Panc1 (cell line): ENCODE data around the gene CDS2. TPM values are rescaled to one million over a fixed set of nuclear protein-coding genes. Genes with fewer than 3 reads are reported as not detected.

Experiments used
- ATAC-seq: fragments of 200-7000 bp; cut with Tn5 transposase; 2 replicates; pipeline ENCODE4 v1.9.1; 2020; ENCODE audit warnings: mild to moderate bottlenecking, moderate library complexity
- BruUV-seq: library from RNA; stranded (reverse); fragments of 400-500 nt; replicated peaks from 2 replicates; lab custom pipeline; 2021; lab: Mats Ljungman, UMichigan
- CTCF ChIA-PET: fragments of 300-600 bp; sonication (Branson Sonifier 250); formaldehyde crosslinking; loops from one replicate; lab custom pipeline; 2022; ENCODE audit warnings: antibody characterized with exemption; lab: Charles Lee
- POLR2A ChIA-PET: fragments of 300-600 bp; sonication (Branson Sonifier 250); formaldehyde crosslinking; loops from one replicate; lab custom pipeline; 2022; ENCODE audit warnings: antibody characterized with exemption; lab: Charles Lee
- DNase-seq: peaks from one replicate; pipeline ENCODE4 v3.0.0-alpha.2; 2010; ENCODE audit warnings: low read depth, low spot score
- H3K27ac ChIP-seq: 2 replicates; pipeline ENCODE4 v1.5.1; 2011; ENCODE audit warnings: mild to moderate bottlenecking, low read length, inconsistent platforms
- H3K27me3 ChIP-seq: fragments of 200-500 bp; sonication (Bioruptor generic); 2 replicates; pipeline ENCODE4 v1.6.0; 2014; ENCODE audit warnings: low read length, inconsistent platforms; ENCODE audit not compliant: control insufficient read depth, insufficient read depth
- H3K36me3 ChIP-seq: fragments of 200-500 bp; sonication (Bioruptor generic); 2 replicates; pipeline ENCODE4 v1.5.1; 2014; ENCODE audit warnings: inconsistent platforms, mild to moderate bottlenecking, low read length, moderate library complexity; ENCODE audit not compliant: control insufficient read depth, insufficient read depth
- H3K4me1 ChIP-seq: 2 replicates; pipeline ENCODE4 v1.5.1; 2011; ENCODE audit warnings: inconsistent platforms, mild to moderate bottlenecking, low read length, moderate library complexity; ENCODE audit not compliant: control insufficient read depth, insufficient read depth
- H3K4me3 ChIP-seq, 2 experiments: 2 replicates each; pipeline ENCODE4 v1.5.1; 2011 to 2012; ENCODE audit warnings: low read depth in 2 of 2, low read length in 2 of 2, mild to moderate bottlenecking in 2 of 2, inconsistent platforms in 1 of 2, moderate library complexity in 1 of 2
- H3K9me3 ChIP-seq: fragments of 200-500 bp; sonication (Bioruptor generic); 2 replicates; pipeline ENCODE4 v1.5.1; 2014; ENCODE audit warnings: low read depth, mild to moderate bottlenecking, inconsistent platforms, low read length, moderate library complexity; ENCODE audit not compliant: control insufficient read depth, insufficient read depth
- CTCF ChIP-seq: fragments of 450-650 bp; IDR thresholded peaks from 2 replicates; pipeline ENCODE4 v1.5.1; 2017; ENCODE audit warnings: mild to moderate bottlenecking
- POLR2AphosphoS5 ChIP-seq: IDR thresholded peaks from 2 replicates; pipeline ENCODE4 v1.6.1; 2012; ENCODE audit warnings: mild to moderate bottlenecking, low read depth, low read length, moderate library complexity
- REST ChIP-seq, 2 experiments: IDR thresholded peaks; 2 replicates each; pipeline ENCODE4 v1.6.1; 2011 to 2012; ENCODE audit warnings: low read depth in 2 of 2, control low read depth in 1 of 2, low read length in 1 of 2, mild to moderate bottlenecking in 1 of 2, moderate library complexity in 1 of 2; ENCODE audit not compliant: insufficient read depth in 1 of 2
- SIN3A ChIP-seq: IDR thresholded peaks from 2 replicates; pipeline ENCODE4 v1.6.1; 2012; ENCODE audit warnings: low read depth, mild to moderate bottlenecking, low read length, moderate library complexity, borderline replicate concordance; ENCODE audit not compliant: insufficient read depth
- TCF7L2 ChIP-seq: IDR thresholded peaks from 2 replicates; pipeline ENCODE4 v1.6.1; 2011; ENCODE audit warnings: mild to moderate bottlenecking, low read depth, low read length, inconsistent platforms
- in situ Hi-C: cut with HindIII; loops from 2 replicates; pipeline ENCODE4 v1.10.0; 2016; ENCODE audit warnings: low sequenced_read_pairs, low pct_unique_long_range_greater_than_20kb
- intact Hi-C: fragments of 100-400 bp; cut with micrococcal nuclease; formaldehyde crosslinking; loops from one replicate; pipeline ENCODE4 v1.10.0; 2022; ENCODE audit not compliant: unreplicated experiment
- total RNA-seq: library from RNA; stranded (reverse); gene quantifications from one replicate; pipeline ENCODE4 v1.2.1, GENCODE V29; 2021; ENCODE audit not compliant: unreplicated experiment

The CDS2 gene
- total RNA-seq, 1 experiment from 2014 or later = 54.0 TPM

- Histone ChIP-seq H3K9me3 (no peaks in the 10 kb centered on the region), H3K4me3 (no peak overlapping the region), H3K4me1 (no peaks in the 10 kb centered on the region), H3K27me3 (no peaks in the 10 kb centered on the region), H3K36me3 (no peaks in the 10 kb centered on the region), H3K27ac (no peak overlapping the region)
- intact Hi-C loops (no loop called here), in situ Hi-C loops (no loop called here)
- ATAC-seq (no peak), DNase-seq (no peak)
- ChIA-PET POLR2A (no interaction called here), CTCF (no interaction called here)
- TF ChIP-seq POLR2AphosphoS5 (no peak), REST (IDR thresholded peaks at IDR 0.05; ENCODE audit: insufficient read depth in 1 of 2, low read depth in 2 of 2, low read length in 1 of 2) (no peak), TCF7L2 (no peak), CTCF (no peak), SIN3A (no peak)
- BruUV-seq = no TSS peak
These were observed 61.9 kb downstream of the CDS2 start for GRCh38 chr20:5188736-5189135.

- Histone ChIP-seq H3K9me3 (no peaks in the 10 kb centered on the region), H3K4me1 (no peaks in the 10 kb centered on the region), H3K27ac (no peak overlapping the region), H3K36me3 (no peaks in the 10 kb centered on the region), H3K27me3 (no peaks in the 10 kb centered on the region), H3K4me3 (no peak overlapping the region)
- CTCF ChIA-PET = interaction anchor here (3.8 kb wide), 1 partner anchor 63 kb away, joined by 74 read pairs; the partner anchor contains the start of gene CDS2
- POLR2A ChIA-PET = no interaction called here
- no peak for ATAC-seq
- in situ Hi-C loops (no loop called here), intact Hi-C loops (no loop called here)
- TF ChIP-seq SIN3A (no peak), CTCF (no peak), REST (IDR thresholded peaks at IDR 0.05; ENCODE audit: insufficient read depth in 1 of 2, low read depth in 2 of 2, low read length in 1 of 2) (no peak), POLR2AphosphoS5 (no peak), TCF7L2 (no peak)
- DNase-seq = no peak
- no TSS peak for BruUV-seq
These were observed 63.1 kb downstream of the CDS2 start for GRCh38 chr20:5189917-5190316.
